ENCODE measurements around the gene RACGAP1. TPM values are rescaled to one million over a fixed set of nuclear protein-coding genes. Genes with fewer than 3 reads are reported as not detected.

Gene RACGAP1
- total RNA-seq, 2 experiments from 2014 or later = 145 to 152 TPM

GRCh38 chr12:50061946-50062686 lies 36.8 kb upstream of the RACGAP1 start:
- intact Hi-C loops (cut with micrococcal nuclease) = no loop called here
- ChIA-PET CTCF (interaction anchor here (1.1 to 15.4 kb wide), 6 partner anchors 12 to 95 kb away, joined by 3 to 259 read pairs (median 4); no protein-coding TSS in a partner anchor), POLR2A (no interaction called here)
- Mint-ChIP-seq H3K4me3 (no peak overlapping the region), H3K9me3 (no peaks in the 10 kb centered on the region), H3K4me1 (ENCODE audit: low read depth) (peaks cover 9% of the 10 kb centered on the region), H3K27me3 (peaks cover 18% of the 10 kb centered on the region), H3K36me3 (no peaks in the 10 kb centered on the region), H3K27ac (no peak overlapping the region)
- DNase-seq = no peak

GRCh38 chr12:50061171-50061570 lies 35.9 kb upstream of the RACGAP1 start:
- intact Hi-C loops (cut with micrococcal nuclease) = no loop called here
- CTCF ChIA-PET = interaction anchor here (1.0 to 15.4 kb wide), 5 partner anchors 9 to 94 kb away, joined by 3 to 259 read pairs (median 12); no protein-coding TSS in a partner anchor
- Mint-ChIP-seq H3K9me3 (no peaks in the 10 kb centered on the region), H3K4me3 (no peak overlapping the region), H3K27me3 (peaks cover 27% of the 10 kb centered on the region), H3K36me3 (no peaks in the 10 kb centered on the region), H3K4me1 (ENCODE audit: low read depth) (peaks cover 17% of the 10 kb centered on the region), H3K27ac (no peak overlapping the region)
- POLR2A ChIA-PET = no interaction called here
- no peak for DNase-seq

GRCh38 chr12:50060120-50060468 lies 34.8 kb upstream of the RACGAP1 start:
- Mint-ChIP-seq H3K4me1 (ENCODE audit: low read depth) (peaks cover 24% of the 10 kb centered on the region), H3K27ac (no peak overlapping the region), H3K4me3 (no peak overlapping the region), H3K9me3 (no peaks in the 10 kb centered on the region), H3K36me3 (no peaks in the 10 kb centered on the region), H3K27me3 (peaks cover 33% of the 10 kb centered on the region)
- ChIA-PET POLR2A (no interaction called here), CTCF (interaction anchor here (1.0 to 5.9 kb wide), 6 partner anchors 10 to 92 kb away, joined by 3 to 127 read pairs (median 8); no protein-coding TSS in a partner anchor)
- DNase-seq = no peak
- intact Hi-C loops (cut with micrococcal nuclease) = no loop called here

GRCh38 chr12:50059440-50060119 lies 34.3 kb upstream of the RACGAP1 start:
- H3K9me3 Mint-ChIP-seq = no peaks in the 10 kb centered on the region
- H3K27me3 Mint-ChIP-seq = peaks cover 33% of the 10 kb centered on the region
- intact Hi-C loops (cut with micrococcal nuclease) = no loop called here
- CTCF ChIA-PET = interaction anchor here (1.0 to 5.9 kb wide), 8 partner anchors 11 to 92 kb away, joined by 3 to 127 read pairs (median 6); no protein-coding TSS in a partner anchor
- H3K36me3 Mint-ChIP-seq = no peaks in the 10 kb centered on the region
- peaks cover 24% of the 10 kb centered on the region for H3K4me1 Mint-ChIP-seq (ENCODE audit: low read depth)
- no peak overlapping the region for H3K27ac Mint-ChIP-seq
- H3K4me3 Mint-ChIP-seq = no peak overlapping the region
- POLR2A ChIA-PET = interaction anchor here (0.6 to 0.7 kb wide), 2 partner anchors 91 to 410 kb away, joined by 3 read pairs; no protein-coding TSS in a partner anchor
- peak; percentile 67 for DNase-seq

GRCh38 chr12:50058743-50059312 lies 33.5 kb upstream of the RACGAP1 start:
- Mint-ChIP-seq H3K27ac (no peak overlapping the region), H3K36me3 (no peaks in the 10 kb centered on the region), H3K4me3 (peak overlapping the region; percentile 24), H3K27me3 (peaks cover 34% of the 10 kb centered on the region), H3K9me3 (no peaks in the 10 kb centered on the region), H3K4me1 (ENCODE audit: low read depth) (peaks cover 24% of the 10 kb centered on the region)
- no peak for DNase-seq
- ChIA-PET POLR2A (interaction anchor here (0.6 to 0.7 kb wide), 2 partner anchors 90 to 411 kb away, joined by 3 read pairs; no protein-coding TSS in a partner anchor), CTCF (interaction anchor here (0.6 to 5.9 kb wide), 10 partner anchors 12 to 114 kb away, joined by 3 to 127 read pairs (median 4); no protein-coding TSS in a partner anchor)
- intact Hi-C loops (cut with micrococcal nuclease) = no loop called here

GRCh38 chr12:50057896-50058670 lies 32.8 kb upstream of the RACGAP1 start:
- H3K4me1 Mint-ChIP-seq (ENCODE audit: low read depth) = peaks cover 24% of the 10 kb centered on the region
- CTCF ChIA-PET = interaction anchor here (0.6 to 5.9 kb wide), 8 partner anchors 12 to 113 kb away, joined by 3 to 127 read pairs (median 4); no protein-coding TSS in a partner anchor
- H3K9me3 Mint-ChIP-seq = no peaks in the 10 kb centered on the region
- intact Hi-C loops (cut with micrococcal nuclease) = no loop called here
- H3K36me3 Mint-ChIP-seq = no peaks in the 10 kb centered on the region
- DNase-seq = no peak
- H3K27me3 Mint-ChIP-seq = peaks cover 36% of the 10 kb centered on the region
- no peak overlapping the region for H3K27ac Mint-ChIP-seq
- POLR2A ChIA-PET = no interaction called here
- H3K4me3 Mint-ChIP-seq = peak overlapping the region; percentile 47

GRCh38 chr12:50057000-50057841 lies 31.9 kb upstream of the RACGAP1 start, which contains the start of gene ASIC1:
Gene ASIC1, plus strand, starts transcription at chr12:50057596. Its CDS starts 1,171 bp downstream, at chr12:50058767.
- H3K4me1 Mint-ChIP-seq (ENCODE audit: low read depth) = peaks cover 24% of the 10 kb centered on the region
- H3K27ac Mint-ChIP-seq = no peak within 1 kb of the TSS
- ChIA-PET CTCF (interaction anchor here (0.9 to 5.9 kb wide), 12 partner anchors 10 to 190 kb away, joined by 3 to 197 read pairs (median 14); partner anchors contain the start of genes COX14 and RACGAP1), POLR2A (interaction anchor here (1.1 kb wide), 1 partner anchor 18 kb away, joined by 4 read pairs; no protein-coding TSS in a partner anchor)
- H3K9me3 Mint-ChIP-seq = no peaks in the 10 kb centered on the region
- peaks cover 40% of the 10 kb centered on the region for H3K27me3 Mint-ChIP-seq
- no peaks in the 10 kb centered on the region for H3K36me3 Mint-ChIP-seq
- intact Hi-C loops (cut with micrococcal nuclease) = loop anchor here (1.0 kb wide), 3 partner anchors 18 to 281 kb away; no protein-coding TSS in a partner anchor
- DNase-seq = peak; percentile 58
- peak within 1 kb of the TSS; percentile 68 for H3K4me3 Mint-ChIP-seq

- peaks cover 24% of the 10 kb centered on the region for H3K4me1 Mint-ChIP-seq (ENCODE audit: low read depth)
- ChIA-PET POLR2A (interaction anchor here (1.1 kb wide), 1 partner anchor 18 kb away, joined by 4 read pairs; no protein-coding TSS in a partner anchor), CTCF (interaction anchor here (0.5 to 5.9 kb wide), 28 partner anchors 8 to 598 kb away, joined by 3 to 197 read pairs (median 4); partner anchors contain the start of genes CERS5, COX14 and RACGAP1)
- intact Hi-C loops (cut with micrococcal nuclease) = loop anchor here (1.0 kb wide), 3 partner anchors 17 to 280 kb away; no protein-coding TSS in a partner anchor
- no peaks in the 10 kb centered on the region for H3K36me3 Mint-ChIP-seq
- H3K4me3 Mint-ChIP-seq = no peak overlapping the region
- peaks cover 46% of the 10 kb centered on the region for H3K27me3 Mint-ChIP-seq
- H3K9me3 Mint-ChIP-seq = no peaks in the 10 kb centered on the region
- no peak for DNase-seq
- no peak overlapping the region for H3K27ac Mint-ChIP-seq
These were observed 31.3 kb upstream of the RACGAP1 start for GRCh38 chr12:50056639-50056976.

GRCh38 chr12:50055831-50056638 lies 30.7 kb upstream of the RACGAP1 start:
- H3K27me3 Mint-ChIP-seq = peaks cover 48% of the 10 kb centered on the region

GRCh38 chr12:50053583-50053982 lies 28.3 kb upstream of the RACGAP1 start:
- intact Hi-C loops (cut with micrococcal nuclease) = no loop called here
- no peak overlapping the region for H3K27ac Mint-ChIP-seq
- H3K4me3 Mint-ChIP-seq = no peak overlapping the region
- H3K27me3 Mint-ChIP-seq = peaks cover 58% of the 10 kb centered on the region
- no peak for DNase-seq
- H3K36me3 Mint-ChIP-seq = no peaks in the 10 kb centered on the region
- peaks cover 16% of the 10 kb centered on the region for H3K4me1 Mint-ChIP-seq (ENCODE audit: low read depth)
- POLR2A ChIA-PET = no interaction called here
- CTCF ChIA-PET = interaction anchor here (0.7 to 5.2 kb wide), 5 partner anchors 13 to 108 kb away, joined by 3 to 197 read pairs (median 10); no protein-coding TSS in a partner anchor
- no peaks in the 10 kb centered on the region for H3K9me3 Mint-ChIP-seq

More at GRCh38 chr12:50055831-50056638, 30.7 kb upstream of the RACGAP1 start:
- H3K4me1 Mint-ChIP-seq (ENCODE audit: low read depth) = peaks cover 24% of the 10 kb centered on the region
- peak overlapping the region; percentile 31 for H3K4me3 Mint-ChIP-seq
- DNase-seq = peak; percentile 71
- H3K36me3 Mint-ChIP-seq = no peaks in the 10 kb centered on the region
- H3K9me3 Mint-ChIP-seq = no peaks in the 10 kb centered on the region
- ChIA-PET CTCF (interaction anchor here (0.5 to 5.9 kb wide), 32 partner anchors 8 to 599 kb away, joined by 3 to 197 read pairs (median 4); partner anchors contain the start of genes CERS5, COX14 and RACGAP1), POLR2A (interaction anchor here (0.9 to 1.1 kb wide), 2 partner anchors 13 to 17 kb away, joined by 3 to 4 read pairs; no protein-coding TSS in a partner anchor)
- intact Hi-C loops (cut with micrococcal nuclease) = loop anchor here (1.0 kb wide), 3 partner anchors 17 to 280 kb away; no protein-coding TSS in a partner anchor
- no peak overlapping the region for H3K27ac Mint-ChIP-seq
